NCI-H2107 (cell line): ENCODE results near the gene MBNL1.

Experiments
- DNase-seq: peaks from one replicate; lab custom pipeline; 2025; lab: John Stamatoyannopoulos, UW

MBNL1 gene

GRCh38 chr3:152276681-152277080 lies 8.0 kb downstream of the MBNL1 start:
- no peak for DNase-seq

- no peak for DNase-seq
Observed at GRCh38 chr3:152277198-152277597, 8.5 kb downstream of the MBNL1 start.

DNA sequence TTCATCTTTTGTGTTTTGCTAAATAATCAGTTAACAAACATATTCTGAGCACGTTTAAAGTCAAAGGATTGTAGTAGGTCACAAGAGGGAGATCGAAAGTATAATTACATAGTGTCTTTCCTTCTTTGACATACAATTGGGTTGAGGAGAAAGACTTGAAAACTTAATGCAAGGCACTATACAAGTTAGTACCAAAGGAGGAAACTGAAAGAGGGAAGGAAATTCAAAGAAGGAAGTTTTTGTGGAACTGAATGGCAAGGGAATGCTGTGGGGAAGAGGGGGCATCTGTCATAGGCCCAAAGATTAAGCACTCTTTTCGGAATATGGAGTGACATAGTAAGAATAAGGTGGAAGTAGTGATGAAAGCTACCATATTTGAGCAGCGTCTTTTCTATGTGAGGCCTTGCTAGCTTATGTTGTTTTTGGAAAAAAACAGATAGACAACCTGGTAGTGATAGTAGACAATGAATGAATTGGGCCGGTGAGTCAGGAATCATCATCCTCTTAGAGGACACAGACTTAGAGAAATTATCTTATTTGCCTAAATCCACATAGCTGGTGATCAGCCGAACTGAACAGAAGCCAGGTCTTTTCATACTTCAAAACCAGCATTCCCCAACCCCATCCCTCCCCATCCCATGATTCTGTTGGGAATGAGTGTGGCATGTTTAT lies 10.2 kb downstream of the MBNL1 start:
- DNase-seq: no peak

GRCh38 chr3:152279479-152279878 lies 10.8 kb downstream of the MBNL1 start:
- DNase-seq: no peak

- DNase-seq: no peak
Observed at GRCh38 chr3:152280539-152280938, 11.8 kb downstream of the MBNL1 start.

DNA sequence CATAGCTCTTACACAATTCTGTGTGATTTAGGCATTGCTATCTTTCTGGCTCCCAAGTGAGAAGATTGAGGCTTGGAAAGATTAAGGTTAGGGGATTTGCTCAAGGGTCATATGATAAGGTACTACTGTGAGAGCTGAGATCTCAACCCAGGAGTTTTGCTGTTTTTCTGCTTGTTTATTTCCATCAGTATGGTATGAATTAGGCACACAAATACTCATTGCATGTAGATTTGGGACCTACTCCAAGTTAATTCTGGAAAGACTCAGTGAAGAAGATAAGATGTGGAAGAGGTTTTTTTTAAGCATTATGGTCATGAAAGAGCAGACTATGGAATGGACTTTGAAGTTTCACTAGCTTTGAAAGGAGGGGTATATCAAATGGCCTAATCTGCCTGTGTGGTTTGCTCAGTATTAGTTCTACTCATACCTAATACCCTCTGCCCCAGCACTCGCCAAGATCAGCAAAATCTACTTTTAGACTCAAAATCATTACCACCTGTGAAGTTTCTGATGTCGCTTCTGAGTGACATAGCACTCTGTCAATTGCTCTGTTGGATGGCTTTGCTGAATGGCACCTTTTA lies 12.5 kb downstream of the MBNL1 start:
- DNase-seq: no peak

DNA sequence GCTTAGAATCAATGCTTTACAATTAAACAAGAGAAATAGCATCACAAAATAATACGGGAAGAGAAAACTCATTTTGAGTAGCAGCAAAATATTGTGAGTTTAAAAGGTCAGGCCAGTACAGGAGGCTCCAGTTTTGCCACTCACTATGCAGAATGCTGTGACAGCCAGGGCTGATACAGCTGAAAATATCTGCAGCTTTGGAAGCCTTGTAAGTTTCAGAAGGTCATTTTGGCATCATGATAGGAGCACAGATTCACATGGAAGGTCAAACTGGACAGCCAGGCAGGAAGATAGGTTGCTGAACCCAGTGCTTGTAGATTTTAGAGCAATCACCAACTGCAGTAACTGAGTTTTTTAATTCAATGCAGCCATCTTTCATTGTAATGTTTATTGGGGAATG lies 14.1 kb downstream of the MBNL1 start:
- no peak for DNase-seq

DNA sequence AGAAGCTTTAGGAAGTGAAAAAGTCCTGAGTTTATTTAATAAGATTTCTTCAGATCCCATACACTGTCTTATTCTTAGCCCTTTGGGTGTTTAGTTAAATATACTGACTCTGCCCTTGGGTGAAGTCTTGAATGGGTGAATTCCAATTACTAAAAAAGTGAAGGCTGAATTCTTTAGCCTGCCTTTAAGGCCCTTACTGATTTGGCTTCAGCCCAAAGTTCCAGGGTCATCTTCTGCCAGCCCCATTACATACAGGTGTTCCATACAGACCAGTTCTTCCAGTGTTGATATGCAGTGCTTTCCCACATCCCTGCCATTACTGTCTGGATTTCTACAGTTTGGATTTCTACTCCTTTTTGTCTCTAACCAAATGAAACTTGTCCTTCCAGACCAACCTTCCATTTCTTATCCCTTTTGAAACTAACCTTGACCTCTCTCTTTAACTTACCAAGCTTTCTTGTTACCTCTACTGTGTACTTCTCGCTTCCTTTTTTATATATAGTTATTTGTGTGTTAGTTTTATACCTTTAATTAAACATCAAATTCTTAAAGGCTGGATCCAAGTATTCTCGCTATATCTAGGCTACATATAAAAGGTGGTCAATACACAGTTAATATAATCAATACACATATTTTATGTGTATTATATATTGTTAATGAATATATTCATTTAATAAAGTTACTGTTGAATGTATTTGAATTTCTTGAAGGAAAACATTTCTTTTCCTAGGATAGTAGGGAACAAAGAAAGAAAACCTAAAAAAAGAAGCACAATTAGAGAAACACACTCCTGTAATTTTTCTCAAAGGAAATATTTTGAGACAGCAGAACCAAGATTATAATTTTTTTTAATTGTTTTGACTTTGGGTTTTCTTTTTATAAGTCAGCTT lies 15.0 kb downstream of the MBNL1 start:
- DNase-seq: no peak

- no peak for DNase-seq
Observed at GRCh38 chr3:152284906-152285305, 16.2 kb downstream of the MBNL1 start.

DNA sequence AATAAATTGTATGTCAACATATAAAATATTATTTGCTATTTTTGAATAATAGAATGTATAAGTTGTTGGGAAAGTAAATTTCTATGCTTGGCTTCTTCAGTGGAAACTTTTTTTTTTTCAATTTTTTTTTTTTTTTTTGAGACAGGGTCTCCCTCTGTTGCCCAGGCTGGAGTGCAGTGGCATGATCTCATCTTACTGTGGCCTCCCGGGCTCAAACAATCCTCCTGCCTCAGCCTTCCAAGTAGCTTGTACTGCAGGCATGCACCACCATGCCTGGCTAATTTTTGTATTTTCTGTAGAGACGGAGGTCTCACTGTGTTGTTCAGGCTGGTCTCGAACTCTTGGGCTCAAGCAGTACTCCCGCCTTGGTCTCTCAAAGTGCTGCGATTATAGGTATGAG lies 16.8 kb downstream of the MBNL1 start:
- no peak for DNase-seq

DNA sequence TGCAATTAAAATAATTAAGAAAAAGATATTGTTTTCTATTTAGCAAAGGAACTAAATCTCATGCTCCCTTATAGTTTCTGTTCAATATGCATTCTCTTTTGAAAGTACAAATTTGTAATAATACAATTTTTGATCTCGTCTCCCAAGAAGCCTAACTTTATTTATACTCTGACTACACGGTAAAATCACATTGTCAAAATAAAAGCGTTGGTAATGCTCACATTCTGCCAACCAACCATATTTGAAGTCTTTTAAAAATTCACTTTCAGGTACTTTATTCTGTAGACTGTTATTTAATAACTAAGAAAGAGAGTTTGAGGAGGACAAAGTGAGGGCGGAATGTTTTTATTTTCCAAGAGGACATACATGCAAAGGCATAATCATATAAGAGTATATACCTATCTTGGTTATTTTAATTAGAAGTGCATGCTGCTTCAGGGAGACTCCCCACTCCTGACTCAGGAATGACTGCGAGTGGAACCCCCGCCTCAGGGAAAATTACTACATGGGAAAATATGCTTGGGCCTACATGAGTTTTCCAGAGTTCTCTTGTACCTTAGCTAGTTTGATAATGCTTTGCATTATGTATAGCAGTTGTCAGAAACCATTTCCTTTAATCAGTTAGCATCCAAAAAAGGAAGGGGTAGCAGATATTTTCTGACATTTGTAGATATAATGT lies 19.3 kb downstream of the MBNL1 start:
- no peak for DNase-seq

DNA sequence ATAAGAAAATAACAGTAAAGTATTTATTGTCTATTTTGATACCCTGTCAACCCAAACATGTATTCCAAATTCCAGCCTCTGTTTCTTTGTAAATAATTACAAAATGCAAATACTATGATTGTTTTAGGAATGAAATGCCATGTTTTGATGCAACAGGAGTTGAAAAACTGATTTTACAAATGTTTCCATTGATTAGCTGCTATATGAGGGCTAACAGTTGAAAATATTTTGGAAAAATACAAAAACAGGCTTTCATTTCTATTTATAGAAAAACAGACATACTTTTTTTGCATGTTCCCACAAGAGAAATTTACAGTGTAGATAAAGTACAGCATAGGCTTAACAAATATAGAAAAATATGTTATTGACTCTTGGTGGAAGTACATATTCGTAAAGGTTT lies 20.0 kb downstream of the MBNL1 start:
- no peak for DNase-seq

DNA sequence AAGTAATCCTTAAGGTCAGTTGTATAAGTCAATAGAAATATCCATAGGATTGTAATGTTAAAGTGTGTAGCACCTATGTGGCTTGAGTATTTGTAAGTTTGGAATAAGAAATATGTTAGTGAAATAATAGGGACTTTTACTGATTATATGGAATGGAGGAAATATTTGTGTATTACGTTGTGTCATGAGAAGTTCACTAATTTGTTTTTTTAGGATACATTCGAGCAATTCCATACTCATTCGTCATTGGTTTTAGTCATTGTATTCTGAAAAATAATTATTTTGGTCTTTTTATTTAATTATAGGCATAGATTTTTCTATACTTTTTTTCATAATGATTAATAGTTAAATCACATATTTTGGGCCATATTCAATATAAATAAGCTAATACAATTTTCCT lies 21.0 kb downstream of the MBNL1 start:
- no peak for DNase-seq

DNA sequence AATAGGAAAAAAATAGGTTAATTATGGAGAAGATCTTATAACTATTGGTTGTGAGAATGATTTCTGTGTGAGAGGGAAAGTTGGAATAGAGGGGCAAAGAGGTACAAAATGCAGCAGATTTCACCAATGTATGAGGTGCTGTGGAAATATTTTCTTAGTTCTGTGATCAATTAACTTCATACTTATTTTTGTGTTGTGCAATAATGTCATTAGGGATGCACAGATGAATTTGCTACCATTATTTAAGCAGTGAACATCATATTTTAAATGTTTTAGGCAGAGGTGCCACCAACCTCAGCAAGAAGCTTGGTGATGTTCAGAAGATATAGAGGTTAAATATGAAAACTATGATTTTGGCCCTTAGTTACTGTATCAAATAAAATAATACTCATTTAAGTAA lies 21.6 kb downstream of the MBNL1 start:
- no peak for DNase-seq

DNA sequence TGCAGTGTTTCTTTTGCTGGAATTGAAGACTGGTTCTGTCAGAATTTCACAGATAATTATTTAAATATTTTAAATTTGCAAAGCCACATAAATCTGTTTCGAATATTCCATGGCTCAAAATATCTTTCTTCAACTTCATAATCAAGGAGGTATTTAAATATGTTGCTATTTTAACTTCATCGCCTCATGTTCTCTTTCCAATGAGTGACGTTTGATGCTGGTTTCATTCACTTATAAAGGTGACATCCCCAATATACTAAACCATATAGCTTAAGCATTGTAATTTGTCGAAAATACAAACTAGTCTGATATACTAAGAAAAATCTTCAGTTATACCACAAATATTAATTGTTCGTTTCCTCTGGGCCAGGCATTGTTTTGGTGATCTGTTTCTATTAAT lies 22.5 kb downstream of the MBNL1 start:
- DNase-seq: no peak

DNA sequence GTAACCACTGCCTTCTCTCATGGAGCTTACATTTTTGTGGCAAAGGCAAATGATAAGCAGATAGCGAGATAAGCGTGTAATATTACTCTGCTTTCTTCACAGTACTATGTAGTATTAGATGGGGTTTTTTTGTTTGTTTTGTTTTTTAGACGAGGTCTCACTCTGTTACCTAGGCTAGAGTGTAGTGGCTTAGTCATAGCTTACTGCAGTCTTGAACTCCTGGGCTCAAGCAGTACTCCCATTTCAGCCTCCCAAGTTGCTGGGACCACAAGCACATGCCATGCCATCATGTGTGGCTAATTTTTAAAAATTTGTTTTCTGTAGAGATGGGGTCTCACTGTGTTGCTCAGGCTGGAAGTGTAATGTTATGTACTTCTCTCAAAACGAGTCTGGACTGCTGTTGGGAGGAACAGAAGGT lies 22.9 kb downstream of the MBNL1 start:
- DNase-seq: no peak

- DNase-seq: no peak
Observed at GRCh38 chr3:152292366-152292765, 23.6 kb downstream of the MBNL1 start.

DNA sequence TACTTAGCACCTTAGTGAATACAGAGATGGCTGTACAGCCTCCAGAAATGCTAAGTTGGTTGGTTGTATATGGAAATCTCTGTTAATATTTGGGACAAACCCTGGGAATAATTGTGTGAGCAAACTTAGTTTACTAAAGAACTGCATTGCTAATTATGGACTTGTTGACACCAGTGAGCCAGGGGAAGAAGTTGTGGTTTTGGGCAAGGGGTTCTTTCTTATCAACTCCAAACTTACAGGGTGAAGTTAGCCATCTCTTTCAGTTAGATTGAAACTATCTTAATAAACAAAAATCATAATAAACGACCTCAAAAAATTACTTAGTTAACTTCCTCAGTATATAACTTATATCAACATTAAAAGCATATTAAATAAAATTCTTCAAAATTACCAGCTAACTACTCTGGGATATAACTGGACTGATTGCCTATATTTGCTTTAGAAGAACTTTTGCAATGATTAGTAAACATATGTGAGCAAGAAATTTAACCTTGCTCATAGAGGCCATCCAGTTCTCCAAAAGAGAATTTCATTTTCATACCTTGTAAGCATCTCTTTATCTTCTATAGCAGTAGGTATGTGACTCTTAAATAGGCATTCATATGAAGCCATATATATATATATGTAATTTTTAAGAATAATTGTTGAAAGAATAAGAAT lies 24.7 kb downstream of the MBNL1 start:
- no peak for DNase-seq

GRCh38 chr3:152295344-152295743 lies 26.6 kb downstream of the MBNL1 start:
- no peak for DNase-seq

GRCh38 chr3:152295806-152296205 lies 27.1 kb downstream of the MBNL1 start:
- DNase-seq: no peak

DNA sequence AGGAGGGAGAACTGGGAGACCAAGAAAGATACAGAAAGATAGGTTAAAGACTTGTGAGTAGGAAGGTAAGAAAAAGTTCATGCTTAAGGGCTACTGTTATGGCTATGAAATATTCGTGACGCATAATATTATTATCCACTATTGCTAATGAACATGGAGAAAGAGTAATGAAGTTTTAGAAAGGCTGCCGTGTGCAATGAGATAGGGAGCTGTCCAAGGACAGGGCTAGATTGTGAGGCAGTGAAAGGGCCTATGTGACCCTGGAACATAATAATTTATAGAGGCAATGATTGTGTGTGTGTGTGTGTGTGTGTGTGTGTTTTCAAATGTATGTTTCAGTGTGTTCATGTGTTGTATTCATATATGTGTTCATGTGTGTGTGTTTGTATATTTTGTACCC lies 27.7 kb downstream of the MBNL1 start:
- DNase-seq: no peak

DNA sequence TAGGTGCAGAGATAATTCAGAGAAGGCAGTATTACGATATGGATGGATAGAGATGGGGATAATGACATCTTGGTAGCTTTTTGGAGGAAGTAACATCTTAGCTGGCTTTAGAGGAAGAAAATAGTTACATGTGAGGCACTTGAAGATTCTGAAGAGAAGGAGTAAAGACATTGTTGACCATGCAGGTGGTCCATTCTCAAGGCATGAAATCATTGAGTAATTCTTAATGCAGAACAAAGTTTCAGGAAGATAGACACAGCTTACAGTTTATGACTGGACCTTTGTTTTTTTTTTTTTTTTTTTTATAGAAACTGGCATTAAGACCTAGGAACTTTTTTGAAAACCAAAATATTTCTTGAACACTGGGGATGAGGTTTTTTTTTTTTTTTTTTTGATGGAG lies 28.2 kb downstream of the MBNL1 start:
- no peak for DNase-seq
